C4-2B (cell line): Measurements from ENCODE around the gene CACNB2.

Experiments
- CTCF ChIP-seq: fragments of 450-650 bp; conservative IDR thresholded peaks from 2 replicates; pipeline ENCODE4 v1.5.1; 2017; ENCODE audit warnings: mild to moderate bottlenecking
- ZFX ChIP-seq: fragments of 450-650 bp; IDR thresholded peaks from 2 replicates; pipeline ENCODE4 v1.6.1; 2017

- TF ChIP-seq CTCF (no peak), ZFX (no peak)
Measured at GRCh38 chr10:18343573-18343972, 203.3 kb downstream of the CACNB2 start.
